ENCODE data around the gene SLCO3A1.
"Not testable (repeated sequence)": the region's sequence is repeated elsewhere in the genome, so short reads cannot be mapped to it uniquely, and the experiment has no call there.

SLCO3A1 gene

DNA sequence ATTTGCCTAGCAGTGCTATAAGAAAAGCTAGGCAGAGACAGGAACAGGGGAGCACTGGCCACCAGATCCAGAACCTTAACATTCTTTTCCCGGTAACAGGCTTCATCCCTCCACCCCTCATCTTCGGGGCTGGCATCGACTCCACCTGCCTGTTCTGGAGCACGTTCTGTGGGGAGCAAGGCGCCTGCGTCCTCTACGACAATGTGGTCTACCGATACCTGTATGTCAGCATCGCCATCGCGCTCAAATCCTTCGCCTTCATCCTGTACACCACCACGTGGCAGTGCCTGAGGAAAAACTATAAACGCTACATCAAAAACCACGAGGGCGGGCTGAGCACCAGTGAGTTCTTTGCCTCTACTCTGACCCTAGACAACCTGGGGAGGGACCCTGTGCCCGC is 309.1 kb downstream of the SLCO3A1 start:
- no peak for DNase-seq (ENCODE audit: low read depth)

DNA sequence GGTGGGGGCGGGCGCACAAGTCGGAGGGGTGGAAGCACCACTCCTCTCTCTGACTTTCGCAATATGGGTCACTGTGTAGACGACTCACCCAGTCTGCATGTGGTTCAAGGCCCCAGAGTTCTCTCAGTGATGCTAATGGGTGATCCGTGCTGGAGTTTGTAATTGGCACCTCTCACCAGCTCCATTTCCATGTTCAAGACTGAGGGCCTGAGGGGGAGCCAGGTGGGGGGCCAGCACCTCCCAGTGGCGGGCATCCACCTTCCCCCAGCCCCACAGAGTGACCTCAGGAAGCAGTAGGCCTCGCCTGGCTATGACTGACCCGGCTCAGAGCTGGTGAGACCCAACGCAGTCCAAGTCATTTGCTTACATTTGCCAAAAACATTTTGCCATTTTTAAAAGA is 310.1 kb downstream of the SLCO3A1 start:
- DNase-seq (ENCODE audit: low read depth), result no peak

DNA sequence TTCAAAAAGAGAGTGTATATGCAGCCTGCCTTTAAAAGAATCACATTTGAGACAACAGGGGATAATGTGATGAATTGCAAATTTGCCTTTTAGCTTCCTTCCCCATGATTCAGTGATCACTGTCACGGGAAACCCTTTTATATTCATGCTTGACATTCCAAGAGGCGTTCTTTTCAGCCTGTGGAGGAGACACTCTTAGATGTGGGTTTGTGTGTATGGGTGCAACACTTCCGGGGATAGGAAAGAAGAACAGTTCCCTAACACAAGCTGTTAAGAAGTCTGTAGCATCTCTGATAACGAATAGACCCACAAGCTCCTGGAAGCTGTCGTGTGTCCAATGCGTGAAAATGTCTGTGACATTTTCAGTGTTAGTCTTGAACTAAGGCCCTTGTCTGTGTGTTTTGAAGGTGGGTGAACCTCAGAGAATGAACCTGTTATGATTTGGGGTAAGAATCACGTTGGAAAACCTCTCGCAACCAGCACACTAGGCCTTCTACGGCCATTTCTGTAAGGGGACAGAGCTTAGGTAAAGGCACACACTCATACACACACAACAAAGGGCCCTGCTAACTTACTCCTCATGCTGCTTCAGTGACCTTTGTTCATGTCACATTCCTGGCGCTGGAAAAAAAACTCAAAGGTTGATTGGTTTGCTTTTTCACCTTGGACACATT is 311.0 kb downstream of the SLCO3A1 start:
- peak; percentile 19 for DNase-seq (ENCODE audit: low read depth)

DNA sequence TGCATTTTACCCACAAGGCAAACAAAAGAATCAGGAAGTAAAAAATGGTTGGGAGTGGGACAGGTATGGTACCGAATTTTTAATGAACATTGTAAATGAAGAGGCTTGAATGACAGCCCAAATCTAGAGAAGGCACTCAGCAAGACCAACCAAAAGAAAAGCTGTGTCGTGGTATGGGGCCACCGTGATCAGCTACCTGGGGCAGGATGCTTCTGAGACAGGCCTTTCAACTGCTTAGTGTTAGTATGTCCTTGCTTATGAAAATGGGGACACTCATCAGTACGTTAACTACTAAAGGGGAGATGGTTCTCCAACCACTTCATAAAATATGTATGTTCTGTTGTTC is 311.5 kb downstream of the SLCO3A1 start:
- no peak for DNase-seq (ENCODE audit: low read depth)

DNA sequence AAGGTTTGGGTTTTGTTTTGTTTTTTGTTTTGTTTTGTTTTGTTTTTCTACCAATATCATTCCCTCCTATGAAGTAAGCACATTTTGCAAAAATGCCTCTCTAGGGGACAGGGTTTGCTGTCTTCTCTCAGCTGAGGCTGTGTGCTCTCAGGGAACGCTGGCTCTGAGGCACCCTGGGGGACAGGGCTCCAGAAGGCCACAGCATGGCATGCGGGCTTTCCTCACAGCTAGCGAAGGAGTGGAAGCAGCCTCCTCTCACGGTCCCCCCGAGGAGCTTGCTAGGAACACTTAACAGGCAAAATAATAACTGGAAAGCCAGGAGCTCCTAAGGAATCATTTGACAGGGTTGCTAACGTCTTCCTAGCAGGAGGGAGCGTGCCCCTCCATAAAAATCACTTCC is 312.5 kb downstream of the SLCO3A1 start:
- DNase-seq (ENCODE audit: low read depth), result no peak

DNA sequence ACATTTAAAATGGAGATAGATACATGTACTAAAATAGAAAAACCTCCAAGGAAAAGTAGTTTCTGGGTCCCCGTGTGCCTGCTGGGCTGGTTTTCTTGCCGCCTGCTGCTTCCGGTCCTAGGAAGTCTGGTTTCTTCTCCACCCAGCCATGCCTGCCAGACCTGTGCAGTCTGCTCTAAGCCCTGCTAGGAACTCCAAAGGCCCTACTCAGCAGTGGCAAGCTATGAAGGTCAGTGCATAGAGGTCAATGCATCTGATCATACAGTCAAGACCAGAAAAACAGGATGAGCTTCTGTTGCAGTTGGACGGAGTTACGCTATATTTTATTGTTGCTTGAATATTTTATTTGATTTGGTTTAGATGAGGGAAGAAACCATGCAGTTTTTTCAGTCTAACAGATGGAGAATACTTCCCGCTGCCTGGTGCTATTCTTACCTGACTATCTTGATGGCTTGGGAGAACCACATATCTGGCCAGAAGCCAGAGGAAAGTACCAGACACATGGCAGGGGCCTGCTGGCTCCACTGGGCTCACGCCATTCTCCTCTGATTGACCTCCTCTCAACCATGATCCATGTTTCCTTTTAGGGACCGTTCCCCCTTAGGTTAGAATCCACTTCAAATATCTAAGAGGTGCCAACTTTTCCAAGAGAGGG is 313.4 kb downstream of the SLCO3A1 start:
- DNase-seq (ENCODE audit: low read depth), result no peak

DNA sequence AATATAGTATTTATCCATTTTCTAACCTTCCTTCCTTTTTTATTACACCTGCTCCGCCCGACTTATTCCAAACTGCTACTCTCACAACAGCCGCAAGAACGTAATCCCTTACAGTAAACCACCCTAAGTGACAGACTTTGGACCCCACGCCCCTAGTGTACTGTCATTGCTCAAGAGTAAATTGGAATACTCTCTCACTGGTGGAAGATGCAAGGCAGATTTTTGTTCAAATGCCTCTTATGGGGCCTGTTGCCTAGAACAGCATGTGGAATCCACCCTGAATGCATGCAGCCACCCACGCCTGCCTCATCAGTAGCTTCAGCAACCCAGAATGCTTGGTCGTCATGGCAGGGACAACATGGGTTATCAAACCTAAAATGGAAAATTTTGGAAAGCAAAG is 313.9 kb downstream of the SLCO3A1 start:
- DNase-seq (ENCODE audit: low read depth), result no peak

DNA sequence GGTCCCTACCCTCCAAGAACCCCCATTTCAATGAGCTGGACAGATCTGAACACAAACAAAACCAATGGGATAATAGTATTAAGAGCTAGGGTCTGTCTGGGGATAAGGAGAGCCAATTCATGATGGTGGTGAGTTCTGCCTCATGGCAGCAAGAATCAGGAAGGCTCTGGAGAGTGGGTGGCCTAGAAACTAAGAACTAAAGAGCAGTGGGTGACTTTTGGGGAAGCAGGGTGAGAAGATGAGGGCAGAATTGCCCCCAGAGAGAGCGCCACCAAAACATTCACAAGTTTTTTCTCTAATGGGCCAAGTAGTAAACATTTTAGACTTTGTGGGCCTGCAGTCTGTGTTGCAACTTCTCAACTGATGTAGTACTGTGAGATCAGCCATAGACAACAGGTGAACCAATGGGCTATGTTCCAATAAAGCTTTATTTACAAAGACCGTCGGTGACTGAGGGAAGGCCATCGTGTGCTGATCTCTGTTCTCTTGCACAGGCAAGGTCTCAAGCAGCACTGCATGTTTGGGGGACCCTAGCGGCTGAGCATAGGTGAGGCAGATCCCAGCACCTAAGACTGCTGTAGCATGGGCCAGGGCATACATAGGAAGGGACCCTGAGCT is 314.7 kb downstream of the SLCO3A1 start:
- no peak for DNase-seq (ENCODE audit: low read depth)

DNA sequence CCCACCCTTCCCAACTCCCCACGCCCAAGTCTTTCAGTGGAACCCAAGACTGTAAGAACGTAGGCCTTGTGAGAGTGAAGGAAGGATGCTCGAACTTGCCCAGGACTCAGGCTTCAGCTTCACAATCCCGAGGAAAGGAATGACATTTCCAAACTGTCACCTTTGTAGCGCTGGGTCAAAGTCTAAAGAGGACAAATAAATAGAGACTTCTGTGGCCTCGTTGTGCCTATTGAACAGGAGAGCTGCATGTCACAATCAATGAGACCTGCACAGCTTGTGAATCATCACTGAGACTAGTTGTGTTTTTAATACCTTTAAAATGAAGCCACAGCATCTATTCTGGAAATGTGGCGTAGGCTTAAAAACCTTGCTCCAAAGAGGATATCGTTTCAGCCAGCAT is 317.4 kb downstream of the SLCO3A1 start:
- no peak for DNase-seq (ENCODE audit: low read depth)

DNA sequence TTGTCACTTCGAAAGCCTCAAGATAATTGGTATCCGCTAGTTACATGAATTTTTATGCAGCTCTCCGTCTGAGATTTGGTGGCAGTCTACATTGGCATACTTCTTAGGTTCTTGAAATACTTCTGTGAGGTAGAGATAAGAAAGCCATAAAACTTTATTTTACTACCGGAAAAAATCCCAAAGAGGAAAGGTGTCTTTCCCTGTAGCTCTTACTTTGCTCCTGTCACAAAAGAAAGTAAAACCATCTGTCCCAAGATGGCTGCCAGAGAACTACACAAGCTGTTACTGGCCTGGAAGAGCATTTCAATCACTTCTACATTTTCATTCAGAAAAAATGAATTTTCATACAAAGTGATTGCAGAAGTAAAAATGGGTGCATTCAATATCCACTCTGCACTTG is 325.4 kb downstream of the SLCO3A1 start:
- no peak for DNase-seq (ENCODE audit: low read depth)

DNA sequence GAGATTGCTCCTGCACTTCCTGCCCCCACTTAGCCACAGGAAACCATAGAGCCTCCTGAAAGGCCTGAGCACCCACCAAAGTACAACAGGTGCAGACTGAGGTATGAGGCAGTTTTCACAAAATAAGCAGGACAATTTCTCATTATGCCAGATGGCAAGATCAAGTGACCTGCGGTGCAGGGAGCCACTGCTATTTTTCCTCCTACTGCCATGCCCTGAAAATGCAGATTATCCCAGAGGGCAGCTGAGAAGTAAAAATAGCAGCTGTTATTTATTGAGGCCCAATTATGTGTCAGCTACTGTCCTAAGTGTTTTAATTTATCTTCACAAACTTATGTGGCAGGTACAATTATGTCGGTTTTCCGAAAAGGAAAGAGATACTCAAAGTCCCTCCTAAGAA is 330.6 kb downstream of the SLCO3A1 start:
- DNase-seq (ENCODE audit: low read depth), result no peak

DNA sequence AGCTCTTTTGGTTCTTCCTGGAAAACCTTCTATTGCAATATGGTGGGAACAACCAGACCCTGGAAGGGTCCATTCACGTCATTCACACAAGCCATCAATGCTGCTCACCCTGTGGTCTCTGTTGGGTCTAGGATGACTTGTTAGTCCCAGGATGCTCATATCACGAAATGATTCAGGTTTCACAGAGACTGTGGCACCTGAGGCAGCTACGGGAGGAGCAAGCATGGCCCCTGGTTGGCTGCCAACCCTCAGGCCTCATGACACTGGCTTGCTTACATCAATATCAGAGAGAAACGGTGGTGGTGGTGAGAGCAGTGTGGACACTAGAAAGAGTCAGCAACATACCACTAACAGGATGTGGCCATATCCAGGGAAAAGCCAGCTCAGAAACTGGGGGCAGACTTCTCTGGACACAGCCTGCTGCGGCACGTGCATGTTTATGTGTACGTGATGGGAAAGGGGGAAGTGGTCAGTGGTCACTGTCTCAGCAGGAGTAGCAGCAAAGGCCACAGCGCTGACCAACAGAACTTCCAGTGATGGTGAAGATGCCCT is 331.2 kb downstream of the SLCO3A1 start:
- DNase-seq (ENCODE audit: low read depth), result no peak

DNA sequence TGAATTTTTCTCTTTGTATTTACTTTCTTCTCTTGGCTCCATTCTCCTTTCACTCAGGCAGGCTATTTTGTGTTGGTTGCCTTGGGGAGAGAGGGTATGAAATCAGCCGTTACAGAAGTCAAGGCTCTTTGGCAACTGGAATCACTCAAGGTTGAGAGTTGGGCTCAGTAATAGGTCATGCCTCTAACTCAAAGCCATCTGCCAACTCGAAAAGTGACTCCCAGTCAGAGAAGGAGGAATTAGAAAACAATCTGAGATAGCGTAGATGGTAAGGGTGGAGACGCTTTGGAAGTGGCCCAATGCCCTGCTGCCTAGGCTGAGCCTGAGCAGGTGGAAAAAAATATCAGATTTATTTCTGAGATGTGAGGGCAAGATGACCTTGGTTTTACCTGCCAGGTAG is 334.5 kb downstream of the SLCO3A1 start:
- DNase-seq (ENCODE audit: low read depth), result no peak

DNA sequence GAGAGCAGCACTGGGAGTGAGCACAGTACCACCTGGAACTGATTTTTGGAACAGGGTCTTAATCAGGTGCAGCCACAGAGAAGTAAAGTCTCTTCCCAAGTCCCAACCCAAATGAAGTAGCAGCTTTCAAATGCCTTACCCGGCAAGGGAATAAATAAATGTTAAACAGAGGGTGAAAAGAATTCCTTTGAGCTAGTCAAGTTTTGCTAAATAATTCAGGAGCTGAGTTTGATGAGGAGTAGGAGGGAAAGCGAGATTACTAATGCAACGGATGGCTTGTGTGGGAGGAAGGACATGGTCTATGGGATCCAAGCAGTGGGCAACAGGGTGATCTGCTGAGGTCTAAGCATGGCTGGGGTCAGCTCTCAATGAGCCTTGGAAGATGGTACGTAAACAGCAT is 335.7 kb downstream of the SLCO3A1 start:
- no peak for DNase-seq (ENCODE audit: low read depth)

DNA sequence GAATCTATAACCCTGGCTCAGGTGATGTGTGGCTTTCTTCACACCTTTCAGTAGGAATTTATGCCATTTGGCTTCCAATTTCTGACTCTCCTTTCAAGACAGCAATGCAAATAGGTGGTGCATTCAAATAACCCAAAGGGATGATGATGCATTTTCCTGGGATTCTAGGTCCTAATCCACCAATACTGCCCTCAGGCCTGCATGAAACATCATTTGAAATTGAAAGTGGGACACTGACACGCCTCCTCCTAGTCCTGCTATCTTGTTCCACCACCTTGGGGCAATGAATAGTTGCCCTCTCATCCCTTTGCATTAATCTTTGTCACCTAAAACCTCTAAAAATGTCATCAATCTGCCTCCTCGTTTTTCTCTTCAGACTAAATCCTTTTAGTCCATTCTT is 341.7 kb downstream of the SLCO3A1 start:
- no peak for DNase-seq (ENCODE audit: low read depth)

DNA sequence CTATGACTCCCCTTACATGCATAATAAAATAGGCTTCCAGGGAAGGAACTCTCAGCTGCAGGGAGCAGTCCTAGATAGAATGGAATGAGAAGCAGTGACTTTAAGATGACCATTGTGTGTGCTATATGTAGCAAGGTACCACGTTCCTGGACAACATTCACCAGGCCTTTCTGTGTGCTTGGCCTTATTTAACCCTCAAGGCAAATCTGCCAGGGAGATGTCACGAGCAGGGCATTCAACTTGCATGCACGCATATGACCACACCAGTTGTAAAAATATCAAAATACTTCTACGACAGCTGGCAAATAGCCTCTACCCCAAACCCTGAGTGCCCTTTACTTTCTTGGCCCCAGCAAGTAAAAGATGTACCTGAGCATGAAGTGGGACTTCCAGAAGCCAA is 342.8 kb downstream of the SLCO3A1 start:
- DNase-seq (ENCODE audit: low read depth), result no peak

DNA sequence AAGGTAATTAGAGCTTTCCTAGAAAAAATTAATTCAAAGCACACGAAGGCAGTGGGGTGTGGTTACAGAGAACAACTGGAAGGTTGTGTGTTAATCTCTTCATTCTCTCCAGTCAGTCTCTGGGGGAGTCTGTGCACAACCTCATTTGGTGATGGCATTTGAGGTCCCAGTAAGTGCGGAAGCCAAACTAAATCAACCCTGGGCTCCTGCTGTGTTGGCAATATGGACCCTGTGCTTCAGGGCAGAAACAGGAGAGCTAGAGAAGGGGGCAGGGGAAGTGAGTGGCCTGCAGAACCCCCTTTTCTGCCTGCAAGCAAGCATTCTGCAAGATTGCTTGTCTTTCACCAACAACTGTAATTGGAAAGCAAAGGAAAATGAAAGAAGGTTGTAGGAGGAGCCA is 344.2 kb downstream of the SLCO3A1 start:
- no peak for DNase-seq (ENCODE audit: low read depth)

DNA sequence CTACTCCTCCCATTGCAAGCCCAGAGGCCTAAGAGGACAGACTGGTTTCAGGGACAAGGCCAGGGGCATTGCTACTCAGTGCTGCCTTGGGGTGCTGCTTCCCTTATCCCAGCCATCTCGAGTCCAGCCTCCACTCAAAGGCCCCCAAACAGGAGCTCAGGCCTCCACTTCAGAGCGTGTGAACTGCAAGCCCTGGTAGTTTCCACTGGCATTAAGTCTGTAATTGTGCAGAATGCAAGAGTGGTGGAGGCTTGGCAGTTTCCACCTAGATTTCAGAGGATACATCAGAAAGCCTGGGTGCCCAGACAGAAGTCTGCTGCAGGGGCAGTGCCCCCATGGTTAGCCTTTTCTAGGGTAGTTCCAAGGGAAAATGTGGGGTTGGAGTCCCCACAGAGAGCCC is 347.4 kb downstream of the SLCO3A1 start:
- DNase-seq (ENCODE audit: low read depth), result no peak

DNA sequence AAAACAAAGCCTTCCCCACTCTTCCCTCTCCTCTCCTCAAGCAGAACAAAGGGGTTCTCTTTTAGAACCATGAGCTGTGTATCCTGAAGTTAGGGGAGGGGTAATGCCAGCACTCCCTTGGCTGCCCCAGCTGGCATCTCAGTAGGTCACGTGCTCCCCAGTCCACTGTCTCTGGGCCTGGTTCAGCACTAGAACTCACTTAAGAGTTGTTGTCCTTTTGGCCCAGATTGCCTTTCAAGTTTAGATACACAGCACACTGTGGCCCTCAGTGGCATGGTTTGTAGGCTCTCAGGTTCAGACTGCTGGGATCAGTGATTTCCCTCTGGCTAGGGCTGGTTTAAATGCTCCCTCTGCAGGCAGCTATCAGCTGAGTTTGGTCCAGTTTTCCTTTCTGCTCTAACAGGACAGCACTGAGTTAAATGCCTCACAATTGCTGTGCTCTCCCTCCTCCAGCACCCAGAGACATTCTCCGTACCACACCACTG is 351.8 kb downstream of the SLCO3A1 start:
- DNase-seq (ENCODE audit: low read depth), result no peak

DNA sequence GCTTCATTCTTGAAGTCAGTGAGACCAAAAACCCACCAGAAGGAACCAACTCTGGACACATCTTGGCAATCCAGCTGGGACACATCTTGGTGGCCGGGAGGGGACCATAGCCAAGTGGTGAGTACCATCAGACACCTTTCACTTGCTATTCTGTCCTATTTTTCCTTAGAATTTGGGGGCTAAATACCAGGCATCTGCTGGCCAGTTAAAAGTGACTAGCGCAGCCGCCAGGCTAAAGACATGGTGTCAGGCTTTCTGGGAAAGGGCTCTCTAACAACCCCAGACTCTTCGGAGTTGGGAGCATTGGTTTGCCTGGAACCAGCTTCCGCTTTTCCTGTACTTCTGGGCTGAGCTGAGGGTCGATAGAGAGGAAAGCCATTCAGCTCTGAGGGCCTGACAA is 354.1 kb downstream of the SLCO3A1 start:
- not testable (repeated sequence) for DNase-seq (ENCODE audit: low read depth)
